Measurements from ENCODE around the gene ZNF892. TPM values are rescaled to one million over a fixed set of nuclear protein-coding genes. Genes with fewer than 3 reads are reported as not detected.

ZNF892 gene
- total RNA-seq, 1 donor = 5.6 TPM

DNA sequence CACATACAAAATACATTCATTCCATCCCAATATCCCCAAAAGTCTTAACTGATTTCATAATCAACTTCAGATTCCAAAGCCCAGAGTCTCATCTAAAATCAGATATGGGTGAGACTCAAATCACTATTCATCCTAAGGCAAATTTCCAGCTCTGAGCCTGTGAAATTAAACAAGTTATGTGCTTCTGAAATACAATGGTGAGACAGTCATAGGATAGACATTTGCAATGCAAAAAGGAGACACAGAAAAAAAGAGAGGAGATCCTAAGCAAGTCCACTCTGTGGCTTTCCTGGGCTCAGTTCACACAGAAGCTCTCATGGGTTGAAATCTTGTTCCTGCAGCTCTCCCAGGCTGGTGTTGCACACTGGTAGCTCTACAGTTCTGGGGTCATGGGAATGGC lies 18.3 kb downstream of the ZNF892 start:
- H3K4me3 ChIP-seq (ENCODE audit: low read depth, low read length) = no peak overlapping the region
- TF ChIP-seq, protein P1, sequence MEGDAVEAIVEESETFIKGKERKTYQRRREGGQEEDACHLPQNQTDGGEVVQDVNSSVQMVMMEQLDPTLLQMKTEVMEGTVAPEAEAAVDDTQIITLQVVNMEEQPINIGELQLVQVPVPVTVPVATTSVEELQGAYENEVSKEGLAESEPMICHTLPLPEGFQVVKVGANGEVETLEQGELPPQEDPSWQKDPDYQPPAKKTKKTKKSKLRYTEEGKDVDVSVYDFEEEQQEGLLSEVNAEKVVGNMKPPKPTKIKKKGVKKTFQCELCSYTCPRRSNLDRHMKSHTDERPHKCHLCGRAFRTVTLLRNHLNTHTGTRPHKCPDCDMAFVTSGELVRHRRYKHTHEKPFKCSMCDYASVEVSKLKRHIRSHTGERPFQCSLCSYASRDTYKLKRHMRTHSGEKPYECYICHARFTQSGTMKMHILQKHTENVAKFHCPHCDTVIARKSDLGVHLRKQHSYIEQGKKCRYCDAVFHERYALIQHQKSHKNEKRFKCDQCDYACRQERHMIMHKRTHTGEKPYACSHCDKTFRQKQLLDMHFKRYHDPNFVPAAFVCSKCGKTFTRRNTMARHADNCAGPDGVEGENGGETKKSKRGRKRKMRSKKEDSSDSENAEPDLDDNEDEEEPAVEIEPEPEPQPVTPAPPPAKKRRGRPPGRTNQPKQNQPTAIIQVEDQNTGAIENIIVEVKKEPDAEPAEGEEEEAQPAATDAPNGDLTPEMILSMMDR (IDR thresholded peaks at IDR 0.05; ENCODE audit: insufficient read depth, low read depth, low read length) = no peak
- no peak for DNase-seq (ENCODE audit: low read depth)

DNA sequence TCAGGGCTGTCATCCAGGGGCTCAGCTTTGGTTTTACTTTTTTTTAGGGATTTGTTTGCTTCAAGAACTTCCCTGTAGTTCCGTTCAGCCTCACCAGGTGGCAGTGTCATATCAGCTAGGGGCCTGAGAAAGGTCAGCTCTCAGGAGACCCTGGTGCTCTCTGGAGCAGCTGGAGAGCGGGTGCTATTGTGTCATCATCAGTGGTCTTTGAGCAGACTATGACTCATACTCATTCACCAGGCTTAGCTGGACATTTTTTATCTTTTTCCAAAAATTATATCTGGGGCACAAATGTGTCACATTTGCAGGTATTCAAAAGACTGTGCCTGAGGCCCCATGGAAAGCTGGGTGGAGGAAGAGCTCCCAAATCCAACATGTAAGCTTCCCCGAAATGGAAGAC lies 24.4 kb downstream of the ZNF892 start:
- peak; percentile 80 for DNase-seq (ENCODE audit: low read depth)
- TF ChIP-seq, protein P1 (IDR thresholded peaks at IDR 0.05; ENCODE audit: insufficient read depth, low read depth, low read length) = peak; percentile 91
- H3K4me3 ChIP-seq (ENCODE audit: low read depth, low read length) = no peak overlapping the region

DNA sequence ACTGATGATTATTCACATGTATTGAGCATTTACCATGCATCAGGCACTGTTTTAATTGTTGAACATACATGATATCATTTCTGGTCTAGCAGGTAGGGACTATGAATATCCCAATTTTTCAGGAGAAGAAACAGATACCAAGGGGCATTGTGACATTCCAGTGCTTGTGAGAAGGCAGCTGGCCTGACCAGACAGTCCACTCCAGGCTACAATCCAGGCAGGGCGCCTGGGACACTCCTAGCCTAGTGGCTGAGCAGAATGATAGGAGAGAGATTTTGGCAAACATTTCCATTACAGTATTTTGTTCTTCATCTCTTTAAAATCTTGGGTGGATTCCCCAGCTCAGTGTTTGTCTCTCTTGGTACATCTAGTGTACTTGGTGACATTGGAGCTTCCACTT lies 24.9 kb downstream of the ZNF892 start:
- no peak for DNase-seq (ENCODE audit: low read depth)
- TF ChIP-seq, protein P1 (IDR thresholded peaks at IDR 0.05; ENCODE audit: insufficient read depth, low read depth, low read length) = no peak
- no peak overlapping the region for H3K4me3 ChIP-seq (ENCODE audit: low read depth, low read length)

DNA sequence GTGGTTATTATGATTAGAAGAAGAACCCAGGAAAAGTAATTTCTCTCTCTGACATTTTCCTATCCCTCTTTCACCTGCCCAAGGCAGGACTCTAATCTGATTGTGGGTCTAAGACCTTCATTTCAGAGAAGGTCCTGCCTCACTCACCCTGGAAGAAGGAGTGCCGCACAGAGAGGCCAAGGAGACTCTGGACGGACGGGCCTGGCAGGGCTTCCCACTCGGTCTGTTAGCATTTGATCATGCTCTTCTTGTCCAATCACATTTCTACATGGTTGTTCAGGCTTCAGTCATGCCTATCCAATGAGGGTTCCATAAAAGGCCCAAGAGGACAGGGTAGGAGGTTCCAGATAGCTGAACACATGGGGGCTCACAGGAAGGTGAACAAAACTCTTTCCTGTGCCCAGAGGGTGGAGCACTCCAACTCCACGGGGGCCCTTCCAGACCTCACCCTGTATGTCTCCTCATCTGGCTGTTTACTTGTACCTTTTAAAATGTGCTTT lies 27.0 kb downstream of the ZNF892 start:
- DNase-seq (ENCODE audit: low read depth) = no peak
- no peak overlapping the region for H3K4me3 ChIP-seq (ENCODE audit: low read depth, low read length)
- TF ChIP-seq, protein P1 (IDR thresholded peaks at IDR 0.05; ENCODE audit: insufficient read depth, low read depth, low read length) = no peak

DNA sequence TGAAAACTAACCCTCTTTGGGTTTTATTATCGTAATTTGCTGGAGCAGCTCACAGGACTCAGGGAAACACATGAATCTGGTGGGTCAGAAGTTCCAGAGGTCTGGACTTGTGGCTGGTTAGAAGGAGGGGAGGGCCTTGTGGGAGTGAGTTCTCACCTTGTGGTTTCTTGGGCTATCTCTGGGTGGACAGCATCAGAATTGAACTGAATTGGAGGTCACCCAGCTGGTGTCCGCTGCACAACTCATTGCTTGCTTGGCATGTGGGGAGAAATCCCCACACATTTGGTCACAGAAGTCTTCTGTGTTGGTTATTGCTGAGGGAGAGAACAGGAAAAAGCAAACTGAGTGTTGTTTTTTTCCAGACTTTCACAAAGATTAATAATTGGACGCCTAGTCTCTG lies 27.5 kb downstream of the ZNF892 start:
- DNase-seq (ENCODE audit: low read depth) = no peak
- TF ChIP-seq, protein P1 (IDR thresholded peaks at IDR 0.05; ENCODE audit: insufficient read depth, low read depth, low read length) = no peak
- H3K4me3 ChIP-seq (ENCODE audit: low read depth, low read length) = no peak overlapping the region

DNA sequence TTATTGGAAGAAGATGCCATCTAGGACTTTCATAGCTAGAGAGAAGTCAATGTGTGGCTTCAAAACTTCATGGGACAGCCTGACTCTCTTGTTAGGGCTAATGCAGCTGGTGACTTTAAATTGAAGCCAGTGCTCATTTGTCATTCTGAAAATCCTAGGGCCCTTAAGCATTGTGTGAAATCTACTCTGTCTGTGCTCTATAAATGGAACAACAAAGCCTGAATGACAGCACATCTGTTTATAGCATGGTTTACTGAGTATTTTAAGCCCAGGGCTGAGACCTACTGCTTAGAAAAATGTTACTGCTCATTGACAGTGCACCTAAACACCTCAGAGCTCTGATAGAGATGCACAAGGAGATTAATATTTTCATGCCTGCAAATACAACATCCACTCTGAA lies 30.8 kb downstream of the ZNF892 start:
- DNase-seq (ENCODE audit: low read depth) = no peak
- TF ChIP-seq, protein P1 (IDR thresholded peaks at IDR 0.05; ENCODE audit: insufficient read depth, low read depth, low read length) = no peak
- no peak overlapping the region for H3K4me3 ChIP-seq (ENCODE audit: low read depth, low read length)

DNA sequence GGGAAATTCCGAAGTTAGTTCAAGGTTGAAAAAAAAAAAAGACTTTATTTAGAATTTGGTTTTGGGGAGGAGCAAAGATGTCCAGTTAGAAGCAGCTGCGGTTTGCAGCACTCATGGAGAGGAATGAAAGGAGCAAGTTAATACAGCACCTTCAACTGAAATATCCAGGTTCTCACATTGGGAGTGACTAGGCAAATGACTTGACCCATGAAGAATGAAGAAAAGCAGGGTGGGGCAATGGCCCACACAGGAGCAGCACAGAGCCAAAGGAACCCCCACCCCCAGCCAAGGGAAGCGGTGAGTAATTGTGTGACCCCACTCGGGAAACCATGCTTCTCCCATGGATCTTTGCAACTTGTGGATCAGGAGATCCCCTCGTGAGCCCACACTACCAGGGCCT lies 32.8 kb downstream of the ZNF892 start:
- no peak for DNase-seq (ENCODE audit: low read depth)
- H3K4me3 ChIP-seq (ENCODE audit: low read depth, low read length) = no peak overlapping the region
- TF ChIP-seq, protein P1 (IDR thresholded peaks at IDR 0.05; ENCODE audit: insufficient read depth, low read depth, low read length) = no peak
